ENCODE measurements around the gene CDC42EP1. TPM values are rescaled to one million over a fixed set of nuclear protein-coding genes. Genes with fewer than 3 reads are reported as not detected.

Gene CDC42EP1, protein sequence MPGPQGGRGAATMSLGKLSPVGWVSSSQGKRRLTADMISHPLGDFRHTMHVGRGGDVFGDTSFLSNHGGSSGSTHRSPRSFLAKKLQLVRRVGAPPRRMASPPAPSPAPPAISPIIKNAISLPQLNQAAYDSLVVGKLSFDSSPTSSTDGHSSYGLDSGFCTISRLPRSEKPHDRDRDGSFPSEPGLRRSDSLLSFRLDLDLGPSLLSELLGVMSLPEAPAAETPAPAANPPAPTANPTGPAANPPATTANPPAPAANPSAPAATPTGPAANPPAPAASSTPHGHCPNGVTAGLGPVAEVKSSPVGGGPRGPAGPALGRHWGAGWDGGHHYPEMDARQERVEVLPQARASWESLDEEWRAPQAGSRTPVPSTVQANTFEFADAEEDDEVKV
- total RNA-seq: 10 to 100 TPM; 22.3 to 41.0 (median 34.7) TPM

DNA sequence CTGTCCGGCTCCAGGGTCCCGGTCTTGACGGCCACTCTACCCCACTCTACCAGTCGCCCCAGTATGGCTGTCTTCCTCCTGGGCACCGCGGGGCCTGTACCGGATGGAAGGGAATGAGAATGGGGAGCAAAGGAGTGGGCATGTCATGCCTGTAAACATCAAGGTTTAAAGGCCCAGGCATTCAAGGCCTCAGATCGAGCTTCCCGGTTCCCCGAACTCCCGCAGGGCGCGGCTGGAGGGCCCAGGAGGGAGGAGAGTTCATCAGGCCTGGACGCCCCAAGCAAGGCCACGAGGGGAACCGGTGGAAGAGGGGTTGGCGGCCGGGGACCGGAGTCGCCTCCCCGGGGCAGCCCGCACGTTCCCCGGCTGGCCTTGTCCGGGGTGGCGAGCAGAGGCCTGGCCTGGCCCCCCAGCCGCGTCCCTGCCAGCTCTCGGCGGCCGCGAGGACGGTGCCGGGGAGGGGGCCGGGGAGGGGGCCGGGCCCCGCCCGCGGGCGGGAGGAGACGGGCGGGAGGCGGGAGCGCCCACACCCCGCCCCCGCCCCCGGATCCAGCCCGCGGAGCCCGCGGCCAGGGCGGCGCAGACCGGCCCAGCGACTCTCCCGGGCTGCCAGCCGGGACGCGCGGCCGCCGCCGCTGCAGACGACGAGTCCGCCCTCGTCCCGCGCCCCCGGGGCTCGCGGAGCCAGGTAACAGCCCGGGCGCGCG is at the start of gene CDC42EP1:
CDC42EP1 (plus strand) TSS at position 580 of the 707 bp plus-strand sequence. CDS start 5,870 bp downstream, outside the sequence.
- Histone ChIP-seq H3K36me3 (no peaks in the 10 kb centered on the region), H3K9me3 (no peaks in the 10 kb centered on the region), H3K4me1 (peaks cover 0 to 42% (median 25%) of the 10 kb centered on the region in 4 donors), H3K27me3 (no peaks in the 10 kb centered on the region), H3K4me3 (peak within 1 kb of the TSS; percentile 59 to 77 (median 64)), H3K27ac (peak within 1 kb of the TSS; percentile 78 to 98 (median 96))
- TF ChIP-seq POLR2A (IDR thresholded peaks at IDR 0.05): peak; percentile 23 to 71
- TF ChIP-seq, protein P1, sequence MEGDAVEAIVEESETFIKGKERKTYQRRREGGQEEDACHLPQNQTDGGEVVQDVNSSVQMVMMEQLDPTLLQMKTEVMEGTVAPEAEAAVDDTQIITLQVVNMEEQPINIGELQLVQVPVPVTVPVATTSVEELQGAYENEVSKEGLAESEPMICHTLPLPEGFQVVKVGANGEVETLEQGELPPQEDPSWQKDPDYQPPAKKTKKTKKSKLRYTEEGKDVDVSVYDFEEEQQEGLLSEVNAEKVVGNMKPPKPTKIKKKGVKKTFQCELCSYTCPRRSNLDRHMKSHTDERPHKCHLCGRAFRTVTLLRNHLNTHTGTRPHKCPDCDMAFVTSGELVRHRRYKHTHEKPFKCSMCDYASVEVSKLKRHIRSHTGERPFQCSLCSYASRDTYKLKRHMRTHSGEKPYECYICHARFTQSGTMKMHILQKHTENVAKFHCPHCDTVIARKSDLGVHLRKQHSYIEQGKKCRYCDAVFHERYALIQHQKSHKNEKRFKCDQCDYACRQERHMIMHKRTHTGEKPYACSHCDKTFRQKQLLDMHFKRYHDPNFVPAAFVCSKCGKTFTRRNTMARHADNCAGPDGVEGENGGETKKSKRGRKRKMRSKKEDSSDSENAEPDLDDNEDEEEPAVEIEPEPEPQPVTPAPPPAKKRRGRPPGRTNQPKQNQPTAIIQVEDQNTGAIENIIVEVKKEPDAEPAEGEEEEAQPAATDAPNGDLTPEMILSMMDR (IDR thresholded peaks at IDR 0.05): no peak
- peak in 2 of 3 donors; percentile 75 to 83 for DNase-seq

DNA sequence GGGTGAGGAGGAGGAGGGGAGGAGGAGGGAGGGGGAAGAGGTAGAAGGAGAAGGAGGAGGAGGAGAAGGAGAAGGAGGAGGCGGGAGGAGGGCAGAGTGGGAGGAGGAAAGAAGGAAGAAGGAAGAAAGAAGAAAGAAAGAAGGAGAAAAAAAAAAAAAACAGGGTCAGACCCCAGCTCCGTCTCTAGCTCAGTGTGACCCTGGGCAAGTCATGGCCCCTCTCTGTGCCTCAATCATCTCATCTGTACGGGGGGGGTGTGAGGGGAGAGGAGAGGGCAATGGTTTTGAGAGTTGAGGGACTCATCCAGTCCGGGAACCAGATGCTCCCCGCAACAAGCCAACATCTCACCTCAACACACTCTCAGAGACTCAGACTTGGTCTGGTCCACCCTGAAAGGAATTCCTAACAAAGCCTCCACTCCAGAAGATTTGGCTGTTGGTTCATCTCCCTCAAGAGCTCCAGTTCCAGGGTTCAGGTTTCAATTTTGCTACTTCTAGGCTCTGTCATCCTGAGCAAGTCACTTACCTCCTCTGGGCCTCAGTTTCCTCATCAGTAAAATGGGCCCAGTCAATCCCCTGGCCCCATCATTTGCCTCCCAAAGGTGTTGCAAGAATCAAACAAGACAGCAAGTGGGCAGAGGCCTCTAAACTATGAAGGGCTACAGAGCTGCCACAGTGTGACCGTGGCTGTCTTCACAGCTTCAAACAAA is 48.7 kb upstream of the CDC42EP1 start:
- Histone ChIP-seq H3K27me3 (no peaks in the 10 kb centered on the region), H3K4me1 (peaks cover 0 to 49% (median 0%) of the 10 kb centered on the region in 4 donors), H3K4me3 (peak overlapping the region in 1 of 4 donors; percentile 19), H3K9me3 (no peaks in the 10 kb centered on the region), H3K27ac (peak overlapping the region in 3 of 4 donors; percentile 83 to 94 (median 92)), H3K36me3 (peaks cover 0 to 26% (median 0%) of the 10 kb centered on the region in 3 donors)
- TF ChIP-seq POLR2A (IDR thresholded peaks at IDR 0.05): no peak
- TF ChIP-seq, protein P1 (IDR thresholded peaks at IDR 0.05): no peak
- DNase-seq: peak in 1 of 3 donors; percentile 19

DNA sequence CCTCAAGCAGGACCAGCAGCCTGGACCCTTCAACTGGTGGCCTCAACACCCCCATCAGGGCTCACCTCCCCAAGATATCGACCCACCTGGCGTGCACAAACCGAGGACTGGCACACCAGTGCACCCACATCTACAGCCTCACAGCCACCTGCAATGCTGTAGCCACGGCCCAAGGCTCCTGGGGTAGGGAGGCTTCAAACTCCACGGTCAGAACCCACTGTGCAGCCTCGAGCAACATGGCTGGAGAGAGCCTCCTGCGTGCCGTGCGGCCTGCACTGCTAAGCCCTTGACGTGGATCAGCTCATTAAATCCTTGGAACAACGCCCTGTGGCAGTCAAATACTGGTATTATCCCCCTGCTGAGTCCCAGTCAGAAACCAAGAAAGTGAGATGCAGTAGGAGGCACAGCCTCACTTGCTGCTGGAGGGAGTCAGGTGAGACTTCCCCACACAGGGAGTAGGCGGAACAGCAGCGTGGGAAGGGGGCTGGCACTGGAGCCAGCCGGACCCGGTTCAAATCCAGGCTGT is 45.7 kb upstream of the CDC42EP1 start:
- Histone ChIP-seq H3K4me1 (peaks cover 0 to 36% (median 4%) of the 10 kb centered on the region in 4 donors), H3K27me3 (no peaks in the 10 kb centered on the region)
- TF ChIP-seq, protein P1 (IDR thresholded peaks at IDR 0.05): no peak
- no peak for TF ChIP-seq POLR2A (IDR thresholded peaks at IDR 0.05)

DNA sequence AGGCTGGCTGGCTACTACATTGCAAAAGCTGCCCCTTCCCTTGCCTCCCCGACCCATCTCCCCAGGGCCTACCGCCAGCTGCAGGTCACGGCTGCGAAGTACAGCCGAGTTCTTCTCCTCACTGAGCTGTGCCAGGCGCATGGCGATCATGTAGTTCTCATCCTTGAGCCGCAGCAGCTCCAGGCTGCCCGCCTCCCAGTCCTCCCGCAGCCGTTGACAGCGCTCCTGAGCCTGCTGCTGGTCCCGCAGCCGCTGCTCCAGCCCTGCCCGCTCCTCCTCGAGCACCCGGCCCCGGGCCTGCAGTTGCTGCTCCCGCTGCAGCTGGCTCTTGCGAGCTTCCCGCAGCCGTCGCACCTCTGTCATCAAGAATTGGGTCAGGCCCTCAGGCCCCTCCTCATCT is 44.4 kb upstream of the CDC42EP1 start:
- H3K4me1 ChIP-seq: peaks cover 0 to 35% (median 9%) of the 10 kb centered on the region in 4 donors

More for the DNA sequence above, 45.7 kb upstream of the CDC42EP1 start:
- peaks cover 0 to 5% (median 0%) of the 10 kb centered on the region in 3 donors for H3K36me3 ChIP-seq
- peak overlapping the region in 2 of 4 donors; percentile 39 to 94 for H3K27ac ChIP-seq
- DNase-seq: peak in 1 of 3 donors; percentile 49
- no peaks in the 10 kb centered on the region for H3K9me3 ChIP-seq
- H3K4me3 ChIP-seq: no peak overlapping the region

More for the DNA sequence above, 44.4 kb upstream of the CDC42EP1 start:
- DNase-seq: peak in 1 of 3 donors; percentile 42
- TF ChIP-seq, protein P1 (IDR thresholded peaks at IDR 0.05): no peak
- no peak for TF ChIP-seq POLR2A (IDR thresholded peaks at IDR 0.05)
- Histone ChIP-seq H3K4me3 (no peak overlapping the region), H3K9me3 (no peaks in the 10 kb centered on the region), H3K36me3 (peaks cover 0 to 5% (median 0%) of the 10 kb centered on the region in 3 donors), H3K27ac (no peak overlapping the region), H3K27me3 (no peaks in the 10 kb centered on the region)

Measured in Peyer's patch (tissue), 4 donors.